Measurements from ENCODE around the gene STAM.

DNA sequence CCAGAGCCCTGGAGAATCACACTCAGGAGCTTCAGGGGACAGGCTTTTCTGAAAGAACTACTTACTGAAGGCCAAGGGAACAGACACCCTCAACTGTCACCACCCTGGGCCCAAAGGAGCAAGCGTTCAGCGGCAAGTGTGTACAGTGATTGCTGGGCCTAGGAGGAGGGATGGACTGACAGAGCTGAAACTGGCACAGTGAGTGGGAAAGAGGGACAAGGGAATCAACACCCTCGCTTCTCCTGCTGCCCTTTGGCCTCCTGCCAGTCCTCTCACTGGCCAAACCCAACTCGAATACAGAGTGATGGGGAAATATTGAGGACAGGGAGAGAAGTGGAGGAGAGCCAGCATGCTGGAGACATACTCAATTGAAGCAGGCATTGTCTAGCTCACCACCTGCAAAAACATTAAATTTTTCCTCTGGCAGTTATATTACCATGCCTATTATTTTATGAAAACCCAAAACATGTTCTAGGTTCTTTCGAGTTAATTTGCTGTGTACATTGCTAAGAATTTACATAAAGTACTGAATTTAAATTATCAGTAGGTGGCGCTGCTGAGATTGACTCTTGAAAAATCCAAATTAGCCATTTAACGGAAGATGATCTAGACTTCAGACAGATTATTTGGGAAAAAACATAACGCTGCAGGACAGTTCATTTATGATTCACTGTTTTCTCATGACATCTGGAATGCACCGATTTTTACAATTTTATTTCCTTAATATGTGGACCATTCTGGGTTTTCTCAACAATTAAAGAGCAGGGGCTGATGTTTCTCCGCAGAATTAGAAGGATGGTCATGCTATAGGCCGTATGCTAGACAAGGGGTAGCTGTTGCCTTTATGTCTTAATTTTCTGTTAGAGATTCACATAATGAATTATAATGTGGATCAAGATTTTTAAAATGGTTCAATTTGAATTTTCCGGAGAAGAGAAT, 93.3 kb downstream of the STAM start:
- TF ChIP-seq, protein P1, sequence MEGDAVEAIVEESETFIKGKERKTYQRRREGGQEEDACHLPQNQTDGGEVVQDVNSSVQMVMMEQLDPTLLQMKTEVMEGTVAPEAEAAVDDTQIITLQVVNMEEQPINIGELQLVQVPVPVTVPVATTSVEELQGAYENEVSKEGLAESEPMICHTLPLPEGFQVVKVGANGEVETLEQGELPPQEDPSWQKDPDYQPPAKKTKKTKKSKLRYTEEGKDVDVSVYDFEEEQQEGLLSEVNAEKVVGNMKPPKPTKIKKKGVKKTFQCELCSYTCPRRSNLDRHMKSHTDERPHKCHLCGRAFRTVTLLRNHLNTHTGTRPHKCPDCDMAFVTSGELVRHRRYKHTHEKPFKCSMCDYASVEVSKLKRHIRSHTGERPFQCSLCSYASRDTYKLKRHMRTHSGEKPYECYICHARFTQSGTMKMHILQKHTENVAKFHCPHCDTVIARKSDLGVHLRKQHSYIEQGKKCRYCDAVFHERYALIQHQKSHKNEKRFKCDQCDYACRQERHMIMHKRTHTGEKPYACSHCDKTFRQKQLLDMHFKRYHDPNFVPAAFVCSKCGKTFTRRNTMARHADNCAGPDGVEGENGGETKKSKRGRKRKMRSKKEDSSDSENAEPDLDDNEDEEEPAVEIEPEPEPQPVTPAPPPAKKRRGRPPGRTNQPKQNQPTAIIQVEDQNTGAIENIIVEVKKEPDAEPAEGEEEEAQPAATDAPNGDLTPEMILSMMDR (IDR thresholded peaks at IDR 0.05; ENCODE audit: low read length), result peak; percentile 61
- TF ChIP-seq EZH2 (optimal IDR thresholded peaks at IDR 0.05; ENCODE audit: low read depth, low read length), result no peak

Measured in MM.1S (cell line).